H9 (cell line): ENCODE data around the gene EIF6. TPM values are rescaled to one million over a fixed set of nuclear protein-coding genes. Genes with fewer than 3 reads are reported as not detected.

Experiments used
- DNase-seq: peaks from one replicate; pipeline ENCODE4 v3.0.0-alpha.2; 2017
- H2AFZ ChIP-seq: one replicate; pipeline ENCODE4 v1.6.1; 2013; ENCODE audit warnings: mild to moderate bottlenecking, low read length, control low read depth, moderate library complexity
- H2AK5ac ChIP-seq: 2 replicates; pipeline ENCODE4 v1.6.1; 2013; ENCODE audit warnings: low read length, control low read depth, mixed read lengths; ENCODE audit not compliant: insufficient read length
- H2BK120ac ChIP-seq: one replicate; pipeline ENCODE4 v1.6.1; 2013; ENCODE audit warnings: low read depth, mild to moderate bottlenecking, low read length, control low read depth, inconsistent platforms; ENCODE audit not compliant: poor library complexity, severe bottlenecking
- H2BK12ac ChIP-seq: 2 replicates; pipeline ENCODE4 v1.6.1; 2013; ENCODE audit warnings: low read length, control low read depth, mixed read lengths, low read depth; ENCODE audit not compliant: insufficient read length
- H2BK15ac ChIP-seq: 2 replicates; pipeline ENCODE4 v1.6.1; 2013; ENCODE audit warnings: low read depth, low read length, control low read depth
- H2BK20ac ChIP-seq: one replicate; pipeline ENCODE4 v1.6.1; 2013; ENCODE audit warnings: low read depth, mild to moderate bottlenecking, low read length, control low read depth, inconsistent platforms; ENCODE audit not compliant: poor library complexity, severe bottlenecking
- H2BK5ac ChIP-seq: 2 replicates; pipeline ENCODE4 v1.6.1; 2013; ENCODE audit warnings: low read length, control low read depth, mixed read lengths; ENCODE audit not compliant: insufficient read length
- H3K14ac ChIP-seq: 2 replicates; pipeline ENCODE4 v1.6.1; 2013; ENCODE audit warnings: low read length, control low read depth; ENCODE audit not compliant: insufficient read depth
- H3K18ac ChIP-seq: 2 replicates; pipeline ENCODE4 v1.6.1; 2013; ENCODE audit warnings: low read depth, mild to moderate bottlenecking, mixed read lengths, low read length, control low read depth; ENCODE audit not compliant: insufficient read length
- H3K23ac ChIP-seq: 2 replicates; pipeline ENCODE4 v1.6.1; 2013; ENCODE audit warnings: low read length, control low read depth, mixed read lengths, low read depth; ENCODE audit not compliant: insufficient read length
- H3K23me2 ChIP-seq: 2 replicates; pipeline ENCODE4 v1.6.1; 2013; ENCODE audit warnings: low read depth, mild to moderate bottlenecking, mixed read lengths, low read length, control low read depth; ENCODE audit not compliant: insufficient read length, poor library complexity, severe bottlenecking
- H3K27ac ChIP-seq: 2 replicates; pipeline ENCODE4 v1.5.1; 2013; ENCODE audit warnings: low read length, control low read depth, mixed read lengths, low read depth; ENCODE audit not compliant: insufficient read length
- H3K27me3 ChIP-seq: 2 replicates; pipeline ENCODE4 v1.6.1; 2013; ENCODE audit warnings: low read length, control low read depth, inconsistent platforms; ENCODE audit not compliant: insufficient read depth
- H3K4ac ChIP-seq: 2 replicates; pipeline ENCODE4 v1.6.1; 2013; ENCODE audit warnings: low read depth, mild to moderate bottlenecking, control low read depth, inconsistent platforms, low read length, moderate library complexity
- H3K4me1 ChIP-seq: 2 replicates; pipeline ENCODE4 v1.6.1; 2013; ENCODE audit warnings: low read length, control low read depth, inconsistent platforms; ENCODE audit not compliant: insufficient read depth
- H3K4me2 ChIP-seq: 2 replicates; pipeline ENCODE4 v1.6.1; 2013; ENCODE audit warnings: low read length, control low read depth, mixed read lengths; ENCODE audit not compliant: insufficient read length, insufficient read depth
- H3K56ac ChIP-seq: 2 replicates; pipeline ENCODE4 v1.6.1; 2013; ENCODE audit warnings: low read depth, mild to moderate bottlenecking, mixed read lengths, low read length, control low read depth; ENCODE audit not compliant: insufficient read length
- H3K79me1 ChIP-seq: 2 replicates; pipeline ENCODE4 v1.6.1; 2013; ENCODE audit warnings: low read depth, mild to moderate bottlenecking, moderate library complexity, low read length, control low read depth, inconsistent platforms; ENCODE audit not compliant: insufficient read depth, poor library complexity, severe bottlenecking
- H3K79me2 ChIP-seq: 2 replicates; pipeline ENCODE4 v1.6.1; 2013; ENCODE audit warnings: low read length, control low read depth, inconsistent platforms; ENCODE audit not compliant: insufficient read depth
- H3K9ac ChIP-seq: 2 replicates; pipeline ENCODE4 v1.6.1; 2013; ENCODE audit warnings: low read length, control low read depth, mixed read lengths; ENCODE audit not compliant: insufficient read length; ENCODE audit errors: extremely low read depth
- H3K9me3 ChIP-seq: one replicate; pipeline ENCODE4 v1.6.1; 2013; ENCODE audit warnings: low read depth, low read length, inconsistent platforms; ENCODE audit not compliant: control insufficient read depth
- H3T11ph ChIP-seq: one replicate; pipeline ENCODE4 v1.6.1; 2013; ENCODE audit warnings: mild to moderate bottlenecking, low read length, control low read depth, inconsistent platforms
- H4K20me1 ChIP-seq: one replicate; pipeline ENCODE4 v1.6.1; 2013; ENCODE audit not compliant: control insufficient read depth, insufficient read length, insufficient read depth
- H4K5ac ChIP-seq: 2 replicates; pipeline ENCODE4 v1.6.1; 2013; ENCODE audit warnings: low read depth, mild to moderate bottlenecking, mixed read lengths, low read length, control low read depth; ENCODE audit not compliant: insufficient read length
- H4K8ac ChIP-seq: replicated peaks from 2 replicates; pipeline ENCODE4 v1.6.1; 2013; ENCODE audit warnings: low read length, control low read depth, mixed read lengths, low read depth; ENCODE audit not compliant: insufficient read length
- H4K91ac ChIP-seq: 2 replicates; pipeline ENCODE4 v1.6.1; 2013; ENCODE audit warnings: low read depth, mild to moderate bottlenecking, moderate library complexity, mixed read lengths, low read length, control low read depth; ENCODE audit not compliant: insufficient read length
- H3K27ac Mint-ChIP-seq, 3 experiments: 2 replicates in 2 of 3; 3 replicates in 1 of 3; pipeline ENCODE4 v1.8.0; 2020 to 2021; ENCODE audit warnings: mixed read lengths in 3 of 3, mild to moderate bottlenecking in 1 of 3, moderate library complexity in 1 of 3
- H3K27me3 Mint-ChIP-seq: 2 replicates; pipeline ENCODE4 v1.8.0; 2021; ENCODE audit warnings: low read depth, mild to moderate bottlenecking, moderate library complexity, mixed read lengths
- H3K36me3 Mint-ChIP-seq, 3 experiments: 2 replicates in 2 of 3; 3 replicates in 1 of 3; pipeline ENCODE4 v1.8.0; 2020 to 2021; ENCODE audit warnings: low read depth in 3 of 3, mixed read lengths in 3 of 3; ENCODE audit not compliant: insufficient read depth in 1 of 3
- H3K4me1 Mint-ChIP-seq, 2 experiments: 2 replicates each; pipeline ENCODE4 v1.8.0; 2020; ENCODE audit warnings: mixed read lengths in 2 of 2
- H3K4me3 Mint-ChIP-seq, 2 experiments: 2 replicates in 1 of 2; 3 replicates in 1 of 2; pipeline ENCODE4 v1.8.0; 2020 to 2021; ENCODE audit warnings: mild to moderate bottlenecking in 2 of 2, mixed read lengths in 2 of 2, moderate library complexity in 1 of 2
- H3K9me3 Mint-ChIP-seq, 2 experiments: 2 replicates in 1 of 2; 3 replicates in 1 of 2; pipeline ENCODE4 v1.8.0; 2020; ENCODE audit warnings: mild to moderate bottlenecking in 2 of 2, mixed read lengths in 2 of 2, moderate library complexity in 1 of 2
- WGBS: extraction: QIAGEN DNeasy Blood & Tissue Kit; methylation state at CpG from one replicate; pipeline ENCODE4 v1.1.7; 2013; ENCODE audit warnings: missing lambda C conversion rate, low lambda C conversion rate, mixed read lengths; ENCODE audit not compliant: insufficient read length; ENCODE audit errors: extremely low coverage; 5-methylcytosine and 5-hydroxymethylcytosine counted together
- total RNA-seq: library from RNA; stranded (reverse); gene quantifications from 2 replicates; pipeline ENCODE4 v1.2.1, GENCODE V29; 2021
- TF ChIP-seq, protein P1 (sequence below): fragments of 200-600 bp; sonication (generic); conservative IDR thresholded peaks from 3 replicates; pipeline ENCODE4 v1.8.0; 2021; ENCODE audit warnings: antibody characterized with exemption, mild to moderate bottlenecking

Gene EIF6
- total RNA-seq, 1 experiment from 2014 or later = 150 TPM

DNA sequence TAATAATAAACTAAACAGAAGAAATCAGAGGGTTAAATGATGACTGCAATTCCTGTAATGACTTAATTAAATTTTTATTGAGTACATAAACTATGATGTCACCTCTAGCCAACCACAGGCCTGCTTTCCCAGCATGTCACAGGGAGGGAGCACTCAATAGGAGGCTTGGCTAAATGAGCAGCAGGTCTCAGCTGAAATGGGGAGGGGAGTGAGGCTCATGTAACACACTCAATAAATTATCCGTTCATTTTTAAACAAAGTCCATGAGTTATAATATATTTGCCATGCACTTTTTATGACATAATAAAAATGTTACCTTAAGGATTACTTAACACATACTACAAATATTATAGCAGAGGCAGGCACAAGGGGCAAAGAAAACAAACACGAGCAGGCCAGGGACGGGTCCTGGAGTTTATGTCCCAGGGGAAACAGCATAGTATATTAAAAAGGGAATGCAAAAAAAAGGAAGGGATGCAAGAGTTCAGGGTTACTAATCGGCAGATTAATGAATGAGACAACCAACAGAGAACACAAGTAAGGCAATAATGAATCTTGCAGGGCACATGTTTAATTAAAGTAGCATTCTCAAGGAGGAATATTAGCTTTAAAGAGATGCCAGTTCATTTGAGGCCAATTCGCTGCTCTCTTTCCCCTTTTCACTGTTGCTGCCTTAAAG, 34.8 kb upstream of the EIF6 start:
- Mint-ChIP-seq H3K9me3 (no peaks in the 10 kb centered on the region), H3K4me3 (no peak overlapping the region), H3K4me1 (peaks cover 23 to 24% of the 10 kb centered on the region in 2 experiments), H3K36me3 (peaks cover 0 to 3% (median 0%) of the 10 kb centered on the region in 3 experiments; a peak in 1 of 7 replicates), H3K27ac (peak overlapping the region in 2 of 3 experiments; percentile 2 to 5; a peak in 1 of 7 replicates), H3K27me3 (no peaks in the 10 kb centered on the region)
- Histone ChIP-seq H4K20me1 (no peaks in the 10 kb centered on the region), H3K18ac (no peak overlapping the region), H3K4ac (no peak overlapping the region), H2BK20ac (no peak overlapping the region), H2BK15ac (no peak overlapping the region), H3K4me2 (no peak overlapping the region), H3K79me1 (no peaks in the 10 kb centered on the region), H3K4me1 (peaks cover 7% of the 10 kb centered on the region; the same call in 1 of the 2 replicates), H3K56ac (no peak overlapping the region), H3K14ac (no peak overlapping the region), H3K79me2 (no peaks in the 10 kb centered on the region), H4K8ac (no peak overlapping the region), H3K23ac (no peak overlapping the region), H4K91ac (no peak overlapping the region), H2AFZ (no peak overlapping the region), H3T11ph (no peak overlapping the region), H3K23me2 (no peaks in the 10 kb centered on the region), H2AK5ac (no peak overlapping the region), H4K5ac (no peak overlapping the region), H3K9me3 (no peaks in the 10 kb centered on the region), H3K9ac (no peak overlapping the region), H2BK12ac (no peak overlapping the region), H2BK5ac (no peak overlapping the region), H3K27me3 (no peaks in the 10 kb centered on the region), H3K27ac (no peak overlapping the region), H2BK120ac (no peak overlapping the region)
- TF ChIP-seq, protein P1, sequence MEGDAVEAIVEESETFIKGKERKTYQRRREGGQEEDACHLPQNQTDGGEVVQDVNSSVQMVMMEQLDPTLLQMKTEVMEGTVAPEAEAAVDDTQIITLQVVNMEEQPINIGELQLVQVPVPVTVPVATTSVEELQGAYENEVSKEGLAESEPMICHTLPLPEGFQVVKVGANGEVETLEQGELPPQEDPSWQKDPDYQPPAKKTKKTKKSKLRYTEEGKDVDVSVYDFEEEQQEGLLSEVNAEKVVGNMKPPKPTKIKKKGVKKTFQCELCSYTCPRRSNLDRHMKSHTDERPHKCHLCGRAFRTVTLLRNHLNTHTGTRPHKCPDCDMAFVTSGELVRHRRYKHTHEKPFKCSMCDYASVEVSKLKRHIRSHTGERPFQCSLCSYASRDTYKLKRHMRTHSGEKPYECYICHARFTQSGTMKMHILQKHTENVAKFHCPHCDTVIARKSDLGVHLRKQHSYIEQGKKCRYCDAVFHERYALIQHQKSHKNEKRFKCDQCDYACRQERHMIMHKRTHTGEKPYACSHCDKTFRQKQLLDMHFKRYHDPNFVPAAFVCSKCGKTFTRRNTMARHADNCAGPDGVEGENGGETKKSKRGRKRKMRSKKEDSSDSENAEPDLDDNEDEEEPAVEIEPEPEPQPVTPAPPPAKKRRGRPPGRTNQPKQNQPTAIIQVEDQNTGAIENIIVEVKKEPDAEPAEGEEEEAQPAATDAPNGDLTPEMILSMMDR = no peak
- no peak for DNase-seq
- WGBS = no CpG with 5 or more reads among the region's 5 CpGs
